Lower lobe of right lung (tissue), 2 donors: ENCODE data around the gene TTPAL. TPM values are rescaled to one million over a fixed set of nuclear protein-coding genes. Genes with fewer than 3 reads are reported as not detected.

Experiments
- ATAC-seq, 2 donors: fragments of 200-7000 bp; cut with Tn5 transposase; one replicate each; pipeline ENCODE4 v1.9.1; 2020 to 2022; ENCODE audit warnings: mild to moderate bottlenecking in 2 of 2, moderate library complexity in 2 of 2
- DNase-seq: peaks from one replicate; pipeline ENCODE4 v3.0.0-alpha.2; 2020
- H3K27ac ChIP-seq: fragments of 200-600 bp; one replicate; pipeline ENCODE4 v1.8.0; 2022
- H3K27me3 ChIP-seq: fragments of 200-600 bp; one replicate; pipeline ENCODE4 v1.8.0; 2022; ENCODE audit warnings: low read depth
- H3K36me3 ChIP-seq: fragments of 200-600 bp; one replicate; pipeline ENCODE4 v1.8.0; 2022; ENCODE audit warnings: mild to moderate bottlenecking
- H3K4me1 ChIP-seq: fragments of 200-600 bp; one replicate; pipeline ENCODE4 v1.8.0; 2022
- H3K4me3 ChIP-seq: fragments of 200-600 bp; one replicate; pipeline ENCODE4 v1.8.0; 2022; ENCODE audit warnings: mild to moderate bottlenecking
- H3K9me3 ChIP-seq: fragments of 200-600 bp; one replicate; pipeline ENCODE4 v1.8.0; 2022
- intact Hi-C: fragments of 100-400 bp; cut with DNase I; formaldehyde crosslinking; loops from one replicate; pipeline ENCODE4 v1.11.0; 2022
- total RNA-seq: library from RNA; stranded (reverse); fragmentation: NEBNext Ultra II Directional; extraction: Animal tissue kit (Norgen Biotek cat#: 25700); gene quantifications from one replicate; pipeline ENCODE4 v1.2.1, GENCODE V29; 2021
- TF ChIP-seq, protein P1 (sequence below): fragments of 200-600 bp; IDR thresholded peaks from one replicate; pipeline ENCODE4 v1.8.0; 2022; ENCODE audit warnings: antibody characterized with exemption, mild to moderate bottlenecking
- donor health status: DM: no; HTN: yes; CAD: no; lungs with severe emphysema.

The TTPAL gene
- total RNA-seq, 1 donor from 2014 or later = 9.6 TPM

DNA sequence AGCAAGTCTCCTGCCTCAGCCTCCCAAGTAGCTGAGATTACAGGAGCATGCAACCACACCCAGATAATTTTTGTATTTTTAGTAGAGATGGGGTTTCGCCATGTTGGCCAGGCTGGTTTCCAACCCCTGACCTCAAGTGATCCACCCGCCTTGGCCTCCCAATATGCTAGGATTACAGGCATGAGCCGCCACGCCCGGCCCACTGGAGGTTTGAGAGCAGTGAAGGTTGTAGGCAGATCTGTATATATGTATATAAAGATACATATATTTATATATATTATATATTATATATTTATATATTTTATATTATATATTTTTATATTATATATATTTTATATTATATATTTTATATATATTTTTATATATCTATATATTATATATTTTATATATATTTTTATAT lies 38.2 kb upstream of the TTPAL start:
- Histone ChIP-seq H3K27me3 (peaks cover 7% of the 10 kb centered on the region), H3K27ac (no peak overlapping the region), H3K36me3 (no peaks in the 10 kb centered on the region), H3K4me3 (no peak overlapping the region), H3K9me3 (no peaks in the 10 kb centered on the region), H3K4me1 (no peaks in the 10 kb centered on the region)
- ATAC-seq = no peak
- TF ChIP-seq, protein P1, sequence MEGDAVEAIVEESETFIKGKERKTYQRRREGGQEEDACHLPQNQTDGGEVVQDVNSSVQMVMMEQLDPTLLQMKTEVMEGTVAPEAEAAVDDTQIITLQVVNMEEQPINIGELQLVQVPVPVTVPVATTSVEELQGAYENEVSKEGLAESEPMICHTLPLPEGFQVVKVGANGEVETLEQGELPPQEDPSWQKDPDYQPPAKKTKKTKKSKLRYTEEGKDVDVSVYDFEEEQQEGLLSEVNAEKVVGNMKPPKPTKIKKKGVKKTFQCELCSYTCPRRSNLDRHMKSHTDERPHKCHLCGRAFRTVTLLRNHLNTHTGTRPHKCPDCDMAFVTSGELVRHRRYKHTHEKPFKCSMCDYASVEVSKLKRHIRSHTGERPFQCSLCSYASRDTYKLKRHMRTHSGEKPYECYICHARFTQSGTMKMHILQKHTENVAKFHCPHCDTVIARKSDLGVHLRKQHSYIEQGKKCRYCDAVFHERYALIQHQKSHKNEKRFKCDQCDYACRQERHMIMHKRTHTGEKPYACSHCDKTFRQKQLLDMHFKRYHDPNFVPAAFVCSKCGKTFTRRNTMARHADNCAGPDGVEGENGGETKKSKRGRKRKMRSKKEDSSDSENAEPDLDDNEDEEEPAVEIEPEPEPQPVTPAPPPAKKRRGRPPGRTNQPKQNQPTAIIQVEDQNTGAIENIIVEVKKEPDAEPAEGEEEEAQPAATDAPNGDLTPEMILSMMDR = no peak
- no peak for DNase-seq
- intact Hi-C loops = no loop called here

DNA sequence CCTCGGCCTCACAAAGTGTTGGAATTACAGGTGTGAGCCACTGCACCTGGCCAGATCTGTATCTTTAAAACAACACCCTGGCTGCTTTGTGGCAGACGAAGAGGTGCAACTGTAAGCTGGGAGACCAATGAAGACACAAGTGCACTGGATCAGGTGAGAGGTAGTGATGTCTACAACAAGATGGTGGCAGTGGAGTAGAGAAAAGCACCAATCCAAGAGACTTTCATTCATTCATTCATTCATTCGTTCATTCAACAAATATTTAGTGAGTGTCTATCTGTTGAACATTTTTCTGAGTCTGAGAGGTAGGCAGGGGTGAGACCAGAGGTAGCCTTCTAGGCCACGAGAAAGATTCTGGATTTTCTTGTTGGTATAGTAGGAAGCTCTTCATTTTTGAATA lies 36.9 kb upstream of the TTPAL start:
- no peak overlapping the region for H3K27ac ChIP-seq
- no peak for ATAC-seq
- no peaks in the 10 kb centered on the region for H3K9me3 ChIP-seq
- no peak for DNase-seq
- no peaks in the 10 kb centered on the region for H3K4me1 ChIP-seq
- intact Hi-C loops = no loop called here
- no peak overlapping the region for H3K4me3 ChIP-seq
- no peaks in the 10 kb centered on the region for H3K36me3 ChIP-seq
- peaks cover 1% of the 10 kb centered on the region for H3K27me3 ChIP-seq
- TF ChIP-seq, protein P1 = no peak

DNA sequence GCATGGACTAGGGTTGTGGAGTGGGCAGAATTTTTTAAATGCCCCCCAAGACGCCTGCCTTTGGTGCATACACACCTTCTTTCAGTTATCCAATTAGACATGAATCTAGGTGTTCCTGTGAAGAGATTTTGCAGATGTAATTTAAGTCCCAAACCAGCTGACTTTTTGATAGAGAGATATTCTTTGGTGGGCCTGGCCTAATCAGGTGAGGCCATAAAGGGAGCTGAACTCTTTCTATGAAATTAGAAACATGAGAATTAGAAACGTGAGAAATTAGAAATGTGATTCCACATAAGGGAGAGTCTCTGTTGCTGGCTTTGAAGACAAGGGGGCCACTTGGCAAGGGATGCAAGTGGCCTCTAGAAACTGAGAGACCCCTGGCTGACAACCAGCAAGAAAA lies 36.4 kb upstream of the TTPAL start:
- no peaks in the 10 kb centered on the region for H3K36me3 ChIP-seq
- intact Hi-C loops = no loop called here
- H3K9me3 ChIP-seq = no peaks in the 10 kb centered on the region
- H3K4me3 ChIP-seq = no peak overlapping the region
- ATAC-seq (no peak), DNase-seq (no peak)
- H3K27me3 ChIP-seq = no peaks in the 10 kb centered on the region
- H3K4me1 ChIP-seq = no peaks in the 10 kb centered on the region
- H3K27ac ChIP-seq = no peak overlapping the region
- TF ChIP-seq, protein P1 = no peak

DNA sequence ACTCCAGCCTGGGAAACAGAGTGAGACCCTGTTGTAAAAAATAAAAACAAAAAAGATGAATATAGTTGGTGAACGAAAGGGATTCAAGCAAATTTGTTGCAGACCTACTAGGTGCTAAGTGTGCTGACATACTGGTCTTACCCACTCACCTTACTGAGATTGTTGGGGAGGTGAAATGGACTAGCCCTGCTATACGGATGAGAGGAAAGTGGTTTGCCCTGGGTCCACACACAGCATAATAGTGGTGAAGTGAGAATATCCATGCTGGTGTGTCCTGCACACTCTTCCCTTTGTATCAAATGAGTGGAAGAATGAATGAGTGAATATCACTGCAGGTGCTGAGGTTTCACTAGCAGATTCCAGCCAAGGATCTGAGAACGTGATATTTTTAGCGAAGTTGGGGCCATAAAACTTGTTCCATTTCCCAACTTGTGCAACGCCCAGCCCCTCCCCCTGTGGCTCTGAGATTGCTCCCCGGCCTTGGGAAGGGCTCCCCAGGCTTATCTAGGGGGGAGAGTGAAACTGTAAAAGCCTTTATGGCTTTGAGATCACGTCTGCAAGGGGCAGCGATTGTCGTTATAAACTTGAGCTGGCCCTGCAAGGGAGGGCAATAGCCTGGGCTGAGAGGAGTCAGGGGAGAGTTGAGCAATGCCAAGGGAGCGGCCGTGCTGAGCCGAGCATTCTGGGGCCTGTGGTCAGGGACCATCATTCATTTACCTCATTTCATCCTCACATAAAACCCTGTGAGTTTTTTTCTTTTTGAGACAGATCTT lies 33.2 kb upstream of the TTPAL start:
- TF ChIP-seq, protein P1 = no peak
- ATAC-seq (peak in 1 of 2 donors; percentile 58), DNase-seq (no peak)

DNA sequence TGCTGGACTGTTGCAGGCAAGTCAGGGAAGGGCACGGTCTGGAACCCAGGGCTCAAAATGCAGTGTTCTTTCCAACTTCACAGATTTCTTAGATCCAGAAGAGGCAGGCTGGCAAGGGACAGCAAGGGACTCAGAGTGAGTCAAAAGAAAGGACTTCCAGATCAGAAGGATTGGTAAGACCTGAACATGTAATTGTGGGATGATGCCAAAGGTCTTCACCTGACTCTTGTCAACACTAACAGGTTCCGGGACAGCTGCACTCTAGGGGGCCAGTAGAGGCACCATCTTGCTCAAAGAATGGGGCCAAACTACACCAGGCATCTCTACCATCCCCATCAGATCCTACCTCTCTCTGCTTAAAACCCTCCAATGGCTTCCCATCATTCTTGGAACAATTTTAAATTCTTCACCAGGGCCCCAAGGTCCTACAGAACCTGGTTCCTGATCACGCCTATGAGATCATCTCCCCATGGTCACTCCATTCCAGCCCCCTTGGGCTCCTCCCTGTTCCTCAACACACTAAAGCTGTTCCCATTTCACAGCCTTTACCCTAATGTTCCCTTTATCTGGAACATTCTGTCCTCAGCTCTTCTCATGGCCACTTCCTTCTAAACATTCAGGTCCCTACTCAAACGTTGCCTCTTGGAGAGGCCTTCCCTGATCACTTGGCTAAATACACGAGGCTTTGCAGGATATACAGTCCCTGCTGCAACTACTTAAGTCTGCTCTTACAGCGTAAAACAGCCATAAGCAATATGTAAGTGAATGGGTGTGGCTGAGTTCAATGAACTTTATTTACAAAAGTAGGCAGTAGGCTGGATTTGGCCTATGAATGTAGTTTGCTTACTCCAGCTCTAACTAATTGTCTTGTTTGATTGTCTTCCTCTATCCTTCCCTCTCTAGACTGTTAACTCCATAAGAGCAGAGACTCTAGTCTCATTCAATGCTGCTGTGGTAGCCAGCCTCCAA lies 29.6 kb upstream of the TTPAL start:
- intact Hi-C loops = no loop called here
- H3K9me3 ChIP-seq = no peaks in the 10 kb centered on the region
- H3K36me3 ChIP-seq = no peaks in the 10 kb centered on the region
- DNase-seq (no peak), ATAC-seq (peak in 1 of 2 donors; percentile 34)
- H3K27me3 ChIP-seq = no peaks in the 10 kb centered on the region
- TF ChIP-seq, protein P1 = no peak
- peaks cover 15% of the 10 kb centered on the region for H3K4me1 ChIP-seq
- no peak overlapping the region for H3K4me3 ChIP-seq
- H3K27ac ChIP-seq = no peak overlapping the region

More for the DNA sequence above, 33.2 kb upstream of the TTPAL start:
- Histone ChIP-seq H3K27ac (no peak overlapping the region), H3K4me1 (no peaks in the 10 kb centered on the region), H3K27me3 (no peaks in the 10 kb centered on the region), H3K4me3 (no peak overlapping the region), H3K9me3 (no peaks in the 10 kb centered on the region), H3K36me3 (no peaks in the 10 kb centered on the region)
- intact Hi-C loops = no loop called here
